HEK293 (cell line): Measurements from ENCODE around the gene CD300LB.

Experiments
- CTCF ChIA-PET: fragments of 350-600 bp; formaldehyde crosslinking; extraction: SDS; loops from one replicate; lab custom pipeline; 2021; ENCODE audit warnings: antibody characterized with exemption; lab: Yijun Ruan, JAX
- POLR2A ChIA-PET: fragments of 300-600 bp; formaldehyde crosslinking; extraction: SDS; loops from one replicate; lab custom pipeline; 2020; ENCODE audit warnings: antibody characterized with exemption, inconsistent platforms; lab: Yijun Ruan, JAX
- H3K27ac ChIP-seq: fragments of 200-500 bp; sonication (Bioruptor generic); 2 replicates; pipeline ENCODE4 v1.5.1; 2014; ENCODE audit warnings: low read depth, low read length, control low read depth, inconsistent platforms; ENCODE audit errors: extremely low read depth
- H3K36me3 ChIP-seq, 2 experiments: fragments of 200-500 bp in 1 of 2; sonication (Bioruptor generic) in 1 of 2; 1 replicate in 1 of 2; 2 replicates in 1 of 2; pipeline ENCODE4 v1.5.1; 2014 to 2017; ENCODE audit warnings: inconsistent platforms in 2 of 2, low read length in 2 of 2; ENCODE audit not compliant: control insufficient read depth in 2 of 2, insufficient read depth in 1 of 2
- H3K4me1 ChIP-seq: fragments of 200-500 bp; sonication (Bioruptor generic); 2 replicates; pipeline ENCODE4 v1.5.1; 2014; ENCODE audit warnings: mild to moderate bottlenecking, low read length, inconsistent platforms; ENCODE audit not compliant: control insufficient read depth, insufficient read depth
- H3K4me3 ChIP-seq: 2 replicates; pipeline ENCODE4 v1.5.1; 2011; ENCODE audit warnings: low read depth, mild to moderate bottlenecking, control low read depth, low read length, moderate library complexity
- H3K9me3 ChIP-seq: fragments of 200-500 bp; sonication (Bioruptor generic); 2 replicates; pipeline ENCODE4 v1.5.1; 2014; ENCODE audit warnings: low read depth, low read length, inconsistent platforms; ENCODE audit not compliant: control insufficient read depth, insufficient read depth
- GFI1B ChIP-seq: fragments of 450-650 bp; formaldehyde crosslinking; IDR thresholded peaks from 2 replicates; pipeline ENCODE4 v1.5.1; 2016; ENCODE audit warnings: missing biosample characterization, missing genetic modification characterization
- GLI2 ChIP-seq: fragments of 450-650 bp; formaldehyde crosslinking; IDR thresholded peaks from 2 replicates; pipeline ENCODE4; 2017; ENCODE audit warnings: missing biosample characterization, missing genetic modification characterization, low read depth, borderline replicate concordance
- IKZF3 ChIP-seq: fragments of 450-650 bp; IDR thresholded peaks from 2 replicates; pipeline ENCODE4 v1.5.0; 2018; ENCODE audit warnings: missing biosample characterization, mild to moderate bottlenecking, missing genetic modification characterization, moderate library complexity
- KLF1 ChIP-seq: fragments of 450-650 bp; formaldehyde crosslinking; IDR thresholded peaks from 2 replicates; pipeline ENCODE4 v1.5.1; 2016; ENCODE audit warnings: missing biosample characterization, missing genetic modification characterization
- SETDB1 ChIP-seq: IDR thresholded peaks from one replicate; pipeline ENCODE4 v1.6.1; 2017; ENCODE audit warnings: mild to moderate bottlenecking, low read length, moderate library complexity, mixed read lengths; ENCODE audit not compliant: insufficient read length
- SP2 ChIP-seq: fragments of 450-650 bp; formaldehyde crosslinking; IDR thresholded peaks from 2 replicates; pipeline ENCODE4 v1.5.1; 2016; ENCODE audit warnings: missing biosample characterization, missing genetic modification characterization
- TRIM28 ChIP-seq: IDR thresholded peaks from 2 replicates; pipeline ENCODE4 v1.6.1; 2011; ENCODE audit warnings: low read length, control low read depth, borderline replicate concordance
- WT1 ChIP-seq: fragments of 450-650 bp; formaldehyde crosslinking; IDR thresholded peaks from 2 replicates; pipeline ENCODE4 v1.5.1; 2016; ENCODE audit warnings: missing biosample characterization, missing genetic modification characterization
- ZBTB1 ChIP-seq: fragments of 450-650 bp; formaldehyde crosslinking; IDR thresholded peaks from 2 replicates; pipeline ENCODE4 v1.5.1; 2016; ENCODE audit warnings: missing biosample characterization, missing genetic modification characterization
- ZBTB20 ChIP-seq: fragments of 450-650 bp; formaldehyde crosslinking; IDR thresholded peaks from 2 replicates; pipeline ENCODE4 v1.5.1; 2016; ENCODE audit warnings: missing biosample characterization, missing genetic modification characterization
- ZBTB21 ChIP-seq: fragments of 450-650 bp; formaldehyde crosslinking; IDR thresholded peaks from 2 replicates; pipeline ENCODE4 v1.5.1; 2017; ENCODE audit warnings: missing biosample characterization, missing genetic modification characterization
- ZFHX2 ChIP-seq: fragments of 450-650 bp; formaldehyde crosslinking; conservative IDR thresholded peaks from 2 replicates; pipeline ENCODE4 v1.5.1; 2016; ENCODE audit warnings: missing biosample characterization, missing genetic modification characterization
- ZNF138 ChIP-seq: fragments of 450-650 bp; formaldehyde crosslinking; IDR thresholded peaks from 2 replicates; pipeline ENCODE4 v1.5.1; 2016; ENCODE audit warnings: missing biosample characterization, missing genetic modification characterization, borderline replicate concordance
- ZNF140 ChIP-seq: fragments of 450-650 bp; formaldehyde crosslinking; IDR thresholded peaks from 2 replicates; pipeline ENCODE4 v1.5.1; 2016; ENCODE audit warnings: missing biosample characterization, missing genetic modification characterization
- ZNF184 ChIP-seq: fragments of 450-650 bp; IDR thresholded peaks from 2 replicates; pipeline ENCODE4 v1.5.1; 2018; ENCODE audit warnings: missing biosample characterization, mild to moderate bottlenecking, missing genetic modification characterization
- ZNF239 ChIP-seq: fragments of 450-650 bp; formaldehyde crosslinking; IDR thresholded peaks from 2 replicates; pipeline ENCODE4 v1.5.1; 2016; ENCODE audit warnings: missing biosample characterization, missing genetic modification characterization
- ZNF354C ChIP-seq: fragments of 450-650 bp; formaldehyde crosslinking; IDR thresholded peaks from 2 replicates; pipeline ENCODE4 v1.5.1; 2016; ENCODE audit warnings: missing biosample characterization, missing genetic modification characterization, low read depth, borderline replicate concordance
- ZNF391 ChIP-seq: fragments of 450-650 bp; formaldehyde crosslinking; IDR thresholded peaks from 2 replicates; pipeline ENCODE4 v1.5.1; 2016; ENCODE audit warnings: low read depth, missing biosample characterization, missing genetic modification characterization, borderline replicate concordance
- ZNF433 ChIP-seq: fragments of 450-650 bp; formaldehyde crosslinking; IDR thresholded peaks from 2 replicates; pipeline ENCODE4 v1.5.1; 2016; ENCODE audit warnings: missing biosample characterization, missing genetic modification characterization, low read depth
- ZNF449 ChIP-seq: fragments of 450-650 bp; formaldehyde crosslinking; IDR thresholded peaks from 2 replicates; pipeline ENCODE4 v1.5.1; 2017; ENCODE audit warnings: missing biosample characterization, mild to moderate bottlenecking, missing genetic modification characterization, moderate library complexity
- ZNF521 ChIP-seq: fragments of 450-650 bp; formaldehyde crosslinking; IDR thresholded peaks from 2 replicates; pipeline ENCODE4 v1.5.1; 2017; ENCODE audit warnings: missing biosample characterization, mild to moderate bottlenecking, missing genetic modification characterization
- ZNF629 ChIP-seq: fragments of 450-650 bp; formaldehyde crosslinking; IDR thresholded peaks from 2 replicates; pipeline ENCODE4 v1.5.1; 2017; ENCODE audit warnings: missing biosample characterization, missing genetic modification characterization
- ZNF707 ChIP-seq: fragments of 450-650 bp; formaldehyde crosslinking; IDR thresholded peaks from 2 replicates; pipeline ENCODE4 v1.5.1; 2016; ENCODE audit warnings: missing biosample characterization, missing genetic modification characterization
- ZNF777 ChIP-seq: fragments of 450-650 bp; formaldehyde crosslinking; IDR thresholded peaks from 2 replicates; pipeline ENCODE4 v1.5.1; 2017; ENCODE audit warnings: missing biosample characterization, missing genetic modification characterization, borderline replicate concordance
- ZNF843 ChIP-seq: fragments of 450-650 bp; formaldehyde crosslinking; IDR thresholded peaks from 2 replicates; pipeline ENCODE4 v1.5.1; 2016; ENCODE audit warnings: missing biosample characterization, missing genetic modification characterization
- ZSCAN23 ChIP-seq: fragments of 450-650 bp; formaldehyde crosslinking; IDR thresholded peaks from 2 replicates; pipeline ENCODE4 v1.5.1; 2016; ENCODE audit warnings: missing biosample characterization, missing genetic modification characterization

CD300LB gene

GRCh38 chr17:74542727-74543383, 11.6 kb upstream of the CD300LB start:
- no peak overlapping the region for H3K4me3 ChIP-seq
- TF ChIP-seq ZBTB21, result no peak
- no peak for TF ChIP-seq ZBTB20
- no peak for TF ChIP-seq ZNF777 (tag by site-specific recombination)
- no peak for TF ChIP-seq SP2
- no peak for TF ChIP-seq IKZF3 (tag by site-specific recombination)
- TF ChIP-seq ZNF184 (tag by site-specific recombination), result no peak
- no peak for TF ChIP-seq ZNF707 (tag by site-specific recombination)
- TF ChIP-seq ZNF354C (tag by site-specific recombination), result no peak
- no peak for TF ChIP-seq ZSCAN23 (tag by site-specific recombination)
- no peak for TF ChIP-seq ZNF629
- no peak for TF ChIP-seq ZNF391
- TF ChIP-seq ZNF239 (tag by site-specific recombination), result no peak
- no peak for TF ChIP-seq WT1 (tag by site-specific recombination)
- no peak for TF ChIP-seq ZNF140 (tag by site-specific recombination)
- TF ChIP-seq ZFHX2 (tag by site-specific recombination), result no peak
- TF ChIP-seq TRIM28, result no peak
- POLR2A ChIA-PET, result no interaction called here
- no peaks in the 10 kb centered on the region for H3K36me3 ChIP-seq
- CTCF ChIA-PET, result interaction anchor here (1.2 kb wide), 1 partner anchor 23 kb away, joined by 3 read pairs; no protein-coding TSS in a partner anchor
- no peaks in the 10 kb centered on the region for H3K4me1 ChIP-seq
- no peak overlapping the region for H3K27ac ChIP-seq
- no peaks in the 10 kb centered on the region for H3K9me3 ChIP-seq

GRCh38 chr17:74542166-74542565, 10.9 kb upstream of the CD300LB start:
- POLR2A ChIA-PET, result no interaction called here
- TF ChIP-seq IKZF3 (tag by site-specific recombination), result no peak
- no peak for TF ChIP-seq SETDB1
- TF ChIP-seq ZBTB1 (tag by site-specific recombination), result no peak
- no peak for TF ChIP-seq ZNF843 (tag by site-specific recombination)
- TF ChIP-seq ZNF138 (tag by site-specific recombination), result no peak
- TF ChIP-seq GLI2 (tag by site-specific recombination), result no peak
- no peak for TF ChIP-seq ZNF449 (tag by site-specific recombination)
- no peak for TF ChIP-seq KLF1
- no peak for TF ChIP-seq ZNF433 (tag by site-specific recombination)
- no peak for TF ChIP-seq ZNF521 (tag by site-specific recombination)
- TF ChIP-seq GFI1B (tag by site-specific recombination), result no peak
- CTCF ChIA-PET, result interaction anchor here (1.2 to 1.5 kb wide), 2 partner anchors 10 to 24 kb away, joined by 3 to 4 read pairs; no protein-coding TSS in a partner anchor
- no peaks in the 10 kb centered on the region for H3K36me3 ChIP-seq
- no peak overlapping the region for H3K4me3 ChIP-seq
- no peaks in the 10 kb centered on the region for H3K9me3 ChIP-seq
- no peaks in the 10 kb centered on the region for H3K4me1 ChIP-seq
- H3K27ac ChIP-seq, result no peak overlapping the region
